HG02798 (cell line): ENCODE results near the gene HSD17B7.
"Not testable (repeated sequence)": the region's sequence is repeated elsewhere in the genome, so short reads cannot be mapped to it uniquely, and the experiment has no call there.

Experiments used
- ATAC-seq: cut with Tn5 transposase; IDR thresholded peaks from one replicate; pipeline ENCODE4 v1.9.1; 2021; ENCODE audit warnings: mild to moderate bottlenecking; ENCODE audit not compliant: unreplicated experiment, poor library complexity

Gene HSD17B7

GRCh38 chr1:162799995-162800830, 9.7 kb downstream of the HSD17B7 start:
- ATAC-seq: not testable (repeated sequence)

- not testable (repeated sequence) for ATAC-seq
These were observed 17.0 kb downstream of the HSD17B7 start for GRCh38 chr1:162807503-162807902.

- not testable (repeated sequence) for ATAC-seq
These were observed 21.9 kb downstream of the HSD17B7 start for GRCh38 chr1:162812357-162812756.

- ATAC-seq: not testable (repeated sequence)
These were observed 27.6 kb downstream of the HSD17B7 start for GRCh38 chr1:162818136-162818535.

GRCh38 chr1:162818666-162819065, 28.2 kb downstream of the HSD17B7 start:
- ATAC-seq: not testable (repeated sequence)

- ATAC-seq: no peak
These were observed 32.1 kb downstream of the HSD17B7 start for GRCh38 chr1:162822391-162823200.

- no peak for ATAC-seq
These were observed 32.7 kb downstream of the HSD17B7 start for GRCh38 chr1:162823231-162823630.

GRCh38 chr1:162823771-162824525, 33.4 kb downstream of the HSD17B7 start:
- ATAC-seq: no peak

- ATAC-seq: no peak
These were observed 38.8 kb downstream of the HSD17B7 start for GRCh38 chr1:162829268-162829667.

GRCh38 chr1:162832470-162832869, 42.0 kb downstream of the HSD17B7 start:
- no peak for ATAC-seq

GRCh38 chr1:162835157-162835899, 44.8 kb downstream of the HSD17B7 start:
- peak; percentile 86 for ATAC-seq

- no peak for ATAC-seq
These were observed 48.4 kb downstream of the HSD17B7 start for GRCh38 chr1:162838863-162839262.

GRCh38 chr1:162840250-162840839, 49.8 kb downstream of the HSD17B7 start:
- ATAC-seq: no peak

- ATAC-seq: no peak
These were observed 53.7 kb downstream of the HSD17B7 start for GRCh38 chr1:162844153-162844552.

- ATAC-seq: no peak
These were observed 56.0 kb downstream of the HSD17B7 start for GRCh38 chr1:162846256-162847212.

- ATAC-seq: peak; percentile 73
These were observed 57.4 kb downstream of the HSD17B7 start for GRCh38 chr1:162847839-162848453.

GRCh38 chr1:162849711-162850110, 59.2 kb downstream of the HSD17B7 start:
- no peak for ATAC-seq

- no peak for ATAC-seq
These were observed 60.8 kb downstream of the HSD17B7 start for GRCh38 chr1:162851341-162851740.
